HUDEP-2 (cell line): ENCODE data around the gene EIF2S1.
"Not testable (repeated sequence)": the region's sequence is repeated elsewhere in the genome, so short reads cannot be mapped to it uniquely, and the experiment has no call there.

Experiments
- DNase-seq, 76 experiments: peaks; one replicate each; lab custom pipeline; 2025; ENCODE audit not compliant: unreplicated experiment in 76 of 76; lab: John Stamatoyannopoulos, UW

EIF2S1 gene

GRCh38 chr14:67409461-67409860 lies 49.3 kb downstream of the EIF2S1 start:
- no peak for DNase-seq

- peak in 74 of 76 experiments; percentile 30 to 90 (median 76) for DNase-seq
Measured at GRCh38 chr14:67410313-67410712, 50.2 kb downstream of the EIF2S1 start.

DNA sequence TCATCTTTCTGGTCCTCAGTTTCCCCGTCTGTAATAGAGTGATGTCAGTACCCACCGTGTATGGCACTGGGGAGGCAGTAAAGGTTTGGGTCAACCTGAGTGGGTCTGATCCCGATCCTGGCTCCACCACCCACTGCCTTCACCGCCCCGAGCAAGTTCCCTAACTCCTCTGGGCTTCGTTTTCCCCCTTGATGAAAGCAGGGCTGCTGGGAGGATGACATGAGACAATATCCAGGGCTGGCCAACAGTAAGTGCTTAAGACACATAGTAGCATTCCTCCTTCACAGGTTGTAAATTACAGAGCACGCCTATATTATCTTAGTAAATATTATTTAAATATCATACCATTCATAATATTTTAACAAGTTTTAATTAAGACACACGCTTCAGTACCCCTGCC lies 51.2 kb downstream of the EIF2S1 start:
- peak in 1 of 76 experiments; percentile 15 for DNase-seq

DNA sequence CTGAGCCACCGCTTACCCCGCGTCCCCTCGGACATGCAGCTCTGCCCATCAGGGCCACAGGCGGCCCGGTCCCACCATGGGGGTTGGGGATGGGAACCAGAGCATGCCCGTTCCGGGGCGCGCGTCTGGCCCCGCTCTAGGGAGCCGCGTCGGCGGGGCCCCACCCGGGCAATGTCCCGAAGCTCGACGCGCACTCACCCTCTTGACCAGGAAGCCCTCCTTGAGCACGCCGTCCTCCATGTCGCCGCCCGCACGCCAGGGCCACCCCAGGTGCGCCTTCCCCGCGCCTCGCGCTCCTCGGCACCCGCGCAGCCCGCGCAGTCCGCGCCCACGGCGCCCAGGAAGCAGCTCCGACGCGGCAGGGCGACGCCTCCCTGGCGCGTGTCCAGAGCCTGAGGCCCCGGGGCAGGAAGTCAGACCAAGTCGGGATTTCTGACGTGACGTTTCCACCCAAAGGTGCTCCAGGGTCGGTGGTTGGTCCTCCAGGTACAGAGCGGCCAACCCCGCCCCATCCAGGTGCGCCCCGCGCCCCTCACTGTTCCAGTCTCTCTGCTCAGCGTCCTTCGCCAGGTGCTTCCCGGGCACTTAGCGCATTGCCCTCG lies 51.8 kb downstream of the EIF2S1 start, which contains the start of gene PLEK2:
Gene PLEK2, minus strand, starts transcription at position 346 of the 602 bp plus-strand sequence. Its CDS starts 106 bp downstream, at position 240.
- peak in 67 of 76 experiments; percentile 11 to 78 (median 60) for DNase-seq

DNA sequence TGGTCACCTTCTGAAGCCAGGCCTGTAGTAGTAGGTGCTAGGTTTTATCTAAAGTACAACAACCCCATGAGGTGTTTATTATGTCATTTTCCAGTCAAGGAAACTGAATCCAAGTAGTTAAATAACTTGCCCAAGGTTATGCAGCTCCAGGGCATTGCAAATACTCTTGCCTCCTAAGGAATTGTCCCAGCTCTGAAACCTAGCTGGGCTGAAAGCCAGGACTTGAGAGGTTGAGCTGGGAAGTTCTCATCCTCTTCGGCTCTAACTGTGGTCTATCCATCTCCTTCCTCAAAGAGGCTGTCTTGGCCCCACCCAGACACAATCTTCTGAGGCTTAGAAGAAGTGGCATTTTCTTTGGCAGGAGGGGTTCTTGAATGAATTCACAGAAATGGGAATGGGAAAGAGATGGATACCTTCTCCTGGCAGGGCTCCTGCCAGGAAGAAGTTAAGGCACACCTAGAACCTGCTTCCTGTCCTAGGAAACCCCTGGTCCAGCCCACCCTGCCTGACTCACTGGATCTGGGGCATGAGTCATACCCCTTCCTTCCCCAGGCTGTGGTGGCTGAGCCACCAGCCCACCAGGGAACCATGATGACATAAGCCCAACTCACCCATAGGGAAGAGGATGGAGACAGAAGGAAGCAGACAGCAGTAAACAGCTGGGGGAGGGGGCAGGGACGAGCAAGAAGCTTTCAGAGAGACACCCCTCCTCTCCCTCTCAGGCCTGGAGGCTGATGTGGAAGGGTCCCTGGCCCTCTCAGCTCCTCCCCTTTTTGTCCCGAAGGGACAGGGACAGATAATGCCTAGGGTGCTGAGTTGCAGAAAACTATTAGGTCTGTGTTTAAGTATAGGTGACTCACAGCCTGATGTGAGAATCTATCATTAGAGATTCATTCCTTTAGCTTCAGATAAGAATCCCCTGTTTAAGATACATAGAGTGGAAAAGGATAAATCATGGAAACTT lies 54.0 kb downstream of the EIF2S1 start:
- peak in 15 of 76 experiments; percentile 5 to 38 (median 20) for DNase-seq

DNA sequence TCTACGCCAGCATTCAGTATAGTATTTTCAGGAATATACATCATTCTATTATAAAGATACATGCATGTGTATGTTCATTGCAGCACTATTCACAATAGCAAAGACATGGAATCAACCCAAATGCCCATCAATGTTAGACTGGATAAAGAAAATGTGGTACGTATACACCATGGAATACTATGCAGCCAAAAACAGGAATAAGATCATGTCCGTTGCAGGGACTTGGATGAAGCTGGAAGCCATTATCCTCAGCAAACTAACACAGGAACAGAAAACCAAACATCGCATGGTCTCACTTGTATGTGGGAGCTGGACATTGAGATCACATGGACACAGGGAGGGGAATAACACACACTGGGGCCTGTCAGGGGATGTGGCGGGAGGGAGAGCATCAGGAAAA lies 55.5 kb downstream of the EIF2S1 start:
- DNase-seq = not testable (repeated sequence)

DNA sequence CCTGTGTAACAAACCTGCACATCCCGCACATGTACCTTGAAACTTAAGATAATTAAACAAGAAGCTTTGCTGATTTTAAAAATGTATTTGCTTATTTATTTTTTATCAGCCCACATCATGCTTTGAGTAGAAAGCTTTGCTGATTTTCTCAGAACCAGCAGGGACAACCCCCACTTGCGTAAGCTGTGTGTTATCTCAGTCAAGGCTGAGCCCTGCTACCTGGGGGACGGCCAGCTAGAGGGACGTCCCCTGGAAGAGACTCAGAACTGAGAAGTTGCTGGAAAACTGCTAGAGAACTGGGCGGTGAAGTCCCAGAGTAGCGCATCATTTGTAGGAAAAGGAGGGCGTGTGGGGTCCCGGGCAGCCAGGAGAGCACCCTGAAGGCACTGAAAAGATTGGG lies 56.0 kb downstream of the EIF2S1 start:
- DNase-seq = peak in 71 of 76 experiments; percentile 6 to 82 (median 57)

DNA sequence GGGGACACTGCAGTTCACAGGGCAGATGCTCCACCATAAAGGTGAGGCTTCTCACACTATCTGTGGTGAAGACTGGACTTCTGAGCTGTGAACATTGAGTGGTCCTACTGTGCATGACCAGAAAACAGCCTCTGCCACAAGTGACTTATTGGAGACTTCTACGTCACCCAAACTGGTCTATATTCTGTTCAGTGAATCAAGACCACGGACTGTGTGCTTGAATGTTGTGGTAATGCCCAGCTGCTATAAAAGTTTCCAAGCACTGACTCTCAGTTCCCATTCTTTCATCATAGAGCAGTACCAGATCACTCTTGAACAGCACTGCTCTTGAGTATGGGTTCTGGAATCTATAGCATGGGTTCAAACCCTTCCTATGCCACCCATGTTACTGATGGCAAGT lies 56.7 kb downstream of the EIF2S1 start:
- DNase-seq = no peak

- no peak for DNase-seq
Measured at GRCh38 chr14:67417633-67418032, 57.5 kb downstream of the EIF2S1 start.

DNA sequence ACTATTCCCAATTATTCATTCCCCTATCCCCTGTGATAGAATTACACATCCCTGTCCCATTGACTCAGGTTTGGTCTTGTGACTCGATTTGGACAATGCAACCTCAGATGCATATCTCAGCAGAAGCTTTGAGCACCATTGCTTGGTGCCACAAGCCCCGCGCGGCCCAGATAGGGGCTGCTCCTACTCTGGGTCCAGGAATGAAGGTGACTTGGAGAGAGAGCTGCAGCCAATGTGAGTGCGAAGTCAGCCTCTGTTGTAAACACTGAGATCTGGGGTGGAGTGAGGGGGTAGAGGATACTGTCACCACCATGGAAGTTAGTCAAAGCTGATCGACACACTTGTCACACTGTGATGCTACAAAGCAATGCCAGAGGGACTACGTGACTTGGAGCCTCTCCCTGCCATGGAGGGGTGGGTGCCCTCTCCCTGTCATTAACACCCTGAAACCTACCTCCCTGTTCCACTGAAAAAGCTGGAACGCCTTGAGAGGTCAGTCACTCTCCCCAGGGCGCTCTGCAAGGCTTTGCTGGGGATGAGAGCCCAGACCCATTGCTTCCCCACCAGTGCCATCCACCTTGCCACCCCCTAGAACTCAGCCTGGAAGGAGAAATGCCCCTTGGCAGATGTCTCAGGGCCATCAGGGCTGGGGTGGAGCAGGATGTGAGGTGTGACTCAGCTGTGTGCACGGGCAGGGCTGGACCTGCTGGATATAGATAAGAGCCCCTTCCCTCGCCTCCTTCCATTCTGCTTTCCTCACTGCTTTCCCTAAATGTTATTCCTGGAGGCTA lies 58.5 kb downstream of the EIF2S1 start:
- DNase-seq = peak in 75 of 76 experiments; percentile 30 to 90 (median 79)

DNA sequence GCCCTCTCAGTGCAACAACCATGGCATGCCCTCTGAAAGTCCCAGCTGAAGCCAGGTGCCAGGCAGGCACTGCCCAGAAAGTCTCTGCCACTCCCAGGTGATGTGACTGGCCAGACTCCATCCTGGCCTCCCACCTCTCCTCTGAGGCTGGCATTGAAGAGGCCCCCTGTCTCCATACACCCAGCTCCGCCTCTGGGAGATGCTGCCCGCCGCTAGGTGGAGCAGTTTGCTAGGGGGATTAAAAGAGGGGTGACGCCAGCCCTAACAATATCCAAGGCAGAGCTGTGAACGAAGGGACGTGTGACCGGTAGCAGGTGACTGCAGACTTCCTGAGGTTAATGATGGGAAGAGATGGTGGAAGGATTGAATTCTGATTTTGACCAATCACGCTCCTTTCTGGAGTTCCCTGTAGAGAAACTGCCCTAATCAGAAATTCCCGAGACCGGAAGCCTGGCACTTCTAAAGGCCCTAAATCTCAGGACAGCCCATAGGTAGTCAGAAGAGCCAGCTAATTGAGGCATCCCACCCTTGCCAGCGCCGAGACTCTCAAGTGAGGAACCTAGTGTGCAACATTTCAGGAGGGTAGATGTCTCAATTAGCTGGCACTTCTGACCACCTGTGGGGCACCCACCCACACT lies 60.1 kb downstream of the EIF2S1 start:
- peak in 44 of 76 experiments; percentile 2 to 67 (median 36) for DNase-seq

GRCh38 chr14:67421356-67422224 lies 61.5 kb downstream of the EIF2S1 start:
- no peak for DNase-seq

GRCh38 chr14:67423424-67423823 lies 63.3 kb downstream of the EIF2S1 start:
- DNase-seq = no peak

- no peak for DNase-seq
Measured at GRCh38 chr14:67424539-67424938, 64.4 kb downstream of the EIF2S1 start.

DNA sequence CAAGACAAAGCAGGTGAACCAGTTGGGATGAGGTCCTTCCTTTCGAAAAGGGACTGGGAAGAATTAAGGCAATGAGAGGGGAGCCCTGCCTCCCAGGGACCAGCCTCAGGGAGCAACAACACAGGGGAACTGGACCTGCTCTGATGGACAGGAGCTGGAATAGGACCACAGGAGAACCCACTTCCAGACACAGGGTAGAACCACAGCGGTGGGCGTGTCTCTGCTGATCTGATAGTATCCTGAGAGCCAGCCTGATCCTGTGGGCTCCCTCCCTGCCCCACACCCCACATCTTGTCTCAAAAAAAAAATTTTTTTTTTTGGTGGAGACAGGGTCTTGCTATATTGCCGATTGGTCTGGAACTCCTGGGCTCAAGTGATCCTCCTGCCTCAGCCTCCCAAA lies 65.5 kb downstream of the EIF2S1 start:
- peak in 48 of 76 experiments; percentile 4 to 62 (median 38) for DNase-seq

DNA sequence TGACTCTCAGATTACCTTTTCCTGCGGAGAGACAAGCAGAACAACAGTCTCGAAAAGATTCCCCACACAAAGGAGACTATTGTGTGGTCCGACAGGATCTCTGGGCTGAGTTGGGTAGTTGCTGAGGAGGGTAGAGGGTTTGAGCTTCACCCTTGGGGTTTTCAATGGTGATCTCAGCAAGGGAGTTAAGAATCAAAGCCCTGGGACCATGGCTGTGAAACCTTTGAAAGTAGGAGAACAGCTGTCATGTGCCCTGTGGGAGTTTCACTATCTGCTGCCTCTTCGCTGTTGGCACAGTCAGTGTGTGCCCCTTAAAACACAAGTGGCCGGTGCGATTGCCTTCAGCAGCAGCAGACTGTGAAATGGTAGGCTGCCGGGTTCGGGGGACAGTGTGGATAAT lies 66.0 kb downstream of the EIF2S1 start:
- peak in 29 of 76 experiments; percentile 8 to 58 (median 28) for DNase-seq

GRCh38 chr14:67426983-67427606 lies 67.0 kb downstream of the EIF2S1 start:
- DNase-seq = peak in 71 of 76 experiments; percentile 12 to 79 (median 57)

DNA sequence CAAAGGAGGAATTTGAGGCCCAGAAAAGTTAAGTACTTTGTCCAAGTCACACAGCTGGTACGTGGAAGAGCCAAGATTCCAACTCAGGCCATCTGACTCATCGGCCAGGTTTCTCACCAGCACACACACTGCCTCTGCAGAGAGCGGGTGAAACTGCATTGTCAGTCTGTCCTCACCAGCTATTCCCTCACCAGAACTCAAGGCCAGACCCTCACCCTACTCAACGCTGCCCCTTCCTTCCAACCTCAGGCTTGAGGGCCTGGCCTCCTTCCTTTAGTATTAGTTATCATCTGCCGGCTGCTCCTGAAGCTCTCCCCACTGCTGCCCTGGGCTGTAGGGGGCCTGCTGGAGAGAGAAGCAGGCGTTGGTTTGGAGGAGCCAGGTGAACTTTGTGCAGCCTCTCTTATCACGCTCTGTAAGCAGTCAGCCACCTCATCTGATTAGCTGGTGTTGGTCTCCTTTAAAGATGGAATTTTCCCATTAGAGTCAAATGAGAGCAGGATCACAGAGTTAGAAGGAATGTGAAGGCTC lies 68.4 kb downstream of the EIF2S1 start:
- DNase-seq = peak in 1 of 76 experiments; percentile 4
